ENCODE results near the gene MPEG1. TPM values are rescaled to one million over a fixed set of nuclear protein-coding genes. Genes with fewer than 3 reads are reported as not detected.

The MPEG1 gene
- total and polyA plus RNA-seq, 2 of the 4 experiments (the other 2 are of a cell fraction), result not detected

DNA sequence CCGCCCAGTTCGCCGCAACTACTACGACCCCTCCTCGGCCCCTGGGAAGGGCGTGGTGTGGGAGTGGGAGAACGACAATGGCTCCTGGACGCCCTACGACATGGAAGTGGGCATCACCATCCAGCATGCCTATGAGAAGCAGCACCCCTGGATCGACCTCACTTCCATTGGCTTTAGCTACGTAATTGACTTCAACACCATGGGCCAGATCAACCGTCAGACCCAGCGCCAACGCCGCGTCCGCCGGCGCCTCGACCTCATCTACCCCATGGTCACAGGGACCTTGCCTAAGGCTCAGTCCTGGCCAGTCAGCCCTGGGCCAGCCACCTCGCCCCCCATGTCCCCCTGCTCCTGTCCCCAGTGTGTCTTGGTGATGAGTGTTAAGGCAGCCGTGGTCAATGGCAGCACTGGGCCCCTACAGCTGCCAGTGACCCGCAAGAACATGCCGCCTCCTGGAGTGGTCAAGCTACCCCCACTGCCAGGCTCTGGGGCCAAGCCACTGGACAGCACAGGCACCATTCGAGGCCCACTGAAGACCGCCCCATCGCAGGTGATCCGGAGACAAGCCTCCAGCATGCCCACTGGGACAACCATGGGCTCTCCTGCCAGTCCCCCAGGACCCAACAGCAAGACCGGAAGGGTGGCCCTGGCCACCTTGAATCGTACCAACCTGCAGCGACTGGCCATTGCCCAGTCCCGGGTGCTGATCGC is 30.8 kb downstream of the MPEG1 start:
- in situ Hi-C loops (cut with MboI; ENCODE audit: low sequenced_read_pairs), result no loop called here

More for the DNA sequence above, 30.8 kb downstream of the MPEG1 start:
- H3K27me3 ChIP-seq (ENCODE audit: control insufficient read depth, insufficient read depth, low read length), result no peaks in the 10 kb centered on the region
- no peak overlapping the region for H4K91ac ChIP-seq (ENCODE audit: insufficient read depth, low read depth, low read length)
- H3K18ac ChIP-seq (ENCODE audit: low read depth, low read length), result no peak overlapping the region
- H3K23ac ChIP-seq (ENCODE audit: low read depth, low read length), result no peak overlapping the region
- WGBS, 2 experiments (ENCODE audit: extremely low coverage in 2 of 2, insufficient read length in 1 of 2), result 94% methylated on average over 6 of the region's 33 CpGs; no CpG with 5 or more reads in 1 of the 2 experiments
- peaks cover 0 to 11% of the 10 kb centered on the region in 2 experiments; a peak in 2 of 4 replicates for H3K79me1 ChIP-seq (ENCODE audit: low read depth in 1 of 2, low read length in 2 of 2)
- no peak overlapping the region for H2BK5ac ChIP-seq (ENCODE audit: low read depth, low read length, poor library complexity, severe bottlenecking)
- ChIA-PET POLR2A (ENCODE audit: unreplicated experiment) (no interaction called here), CTCF (no interaction called here)
- no TSS peak for BruUV-seq (replicated peaks)
- peaks cover 11% of the 10 kb centered on the region for H3K9me1 ChIP-seq (ENCODE audit: insufficient read depth, low read length)
- TF ChIP-seq MAFK (IDR thresholded peaks at IDR 0.05; ENCODE audit: low read depth, low read length) (no peak), CHD1 (IDR thresholded peaks at IDR 0.05; ENCODE audit: low read depth, low read length) (no peak), RAD21 (IDR thresholded peaks at IDR 0.05; ENCODE audit: low read length) (no peak), FOS (IDR thresholded peaks at IDR 0.05; ENCODE audit: low read depth, low read length) (no peak), CEBPB (IDR thresholded peaks at IDR 0.05; ENCODE audit: low read depth, low read length) (no peak), SMC3 (IDR thresholded peaks at IDR 0.05; ENCODE audit: low read depth, low read length) (no peak), RFX5 (IDR thresholded peaks at IDR 0.05; ENCODE audit: low read depth, low read length) (no peak), RCOR1 (IDR thresholded peaks at IDR 0.05; ENCODE audit: insufficient replicate concordance, low read length) (no peak), BHLHE40 (IDR thresholded peaks at IDR 0.05; ENCODE audit: low read depth, low read length) (no peak), MXI1 (IDR thresholded peaks at IDR 0.05; ENCODE audit: borderline replicate concordance, low read depth, low read length) (no peak), NFE2L2 (IDR thresholded peaks at IDR 0.05; ENCODE audit: low read depth, low read length) (no peak), POLR2A (IDR thresholded peaks at IDR 0.05; ENCODE audit: low read depth, low read length) (no peak)
- TF ChIP-seq, protein P1, sequence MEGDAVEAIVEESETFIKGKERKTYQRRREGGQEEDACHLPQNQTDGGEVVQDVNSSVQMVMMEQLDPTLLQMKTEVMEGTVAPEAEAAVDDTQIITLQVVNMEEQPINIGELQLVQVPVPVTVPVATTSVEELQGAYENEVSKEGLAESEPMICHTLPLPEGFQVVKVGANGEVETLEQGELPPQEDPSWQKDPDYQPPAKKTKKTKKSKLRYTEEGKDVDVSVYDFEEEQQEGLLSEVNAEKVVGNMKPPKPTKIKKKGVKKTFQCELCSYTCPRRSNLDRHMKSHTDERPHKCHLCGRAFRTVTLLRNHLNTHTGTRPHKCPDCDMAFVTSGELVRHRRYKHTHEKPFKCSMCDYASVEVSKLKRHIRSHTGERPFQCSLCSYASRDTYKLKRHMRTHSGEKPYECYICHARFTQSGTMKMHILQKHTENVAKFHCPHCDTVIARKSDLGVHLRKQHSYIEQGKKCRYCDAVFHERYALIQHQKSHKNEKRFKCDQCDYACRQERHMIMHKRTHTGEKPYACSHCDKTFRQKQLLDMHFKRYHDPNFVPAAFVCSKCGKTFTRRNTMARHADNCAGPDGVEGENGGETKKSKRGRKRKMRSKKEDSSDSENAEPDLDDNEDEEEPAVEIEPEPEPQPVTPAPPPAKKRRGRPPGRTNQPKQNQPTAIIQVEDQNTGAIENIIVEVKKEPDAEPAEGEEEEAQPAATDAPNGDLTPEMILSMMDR (conservative IDR thresholded peaks at IDR 0.05; ENCODE audit: low read depth, low read length), result no peak
- TF ChIP-seq, protein P2, sequence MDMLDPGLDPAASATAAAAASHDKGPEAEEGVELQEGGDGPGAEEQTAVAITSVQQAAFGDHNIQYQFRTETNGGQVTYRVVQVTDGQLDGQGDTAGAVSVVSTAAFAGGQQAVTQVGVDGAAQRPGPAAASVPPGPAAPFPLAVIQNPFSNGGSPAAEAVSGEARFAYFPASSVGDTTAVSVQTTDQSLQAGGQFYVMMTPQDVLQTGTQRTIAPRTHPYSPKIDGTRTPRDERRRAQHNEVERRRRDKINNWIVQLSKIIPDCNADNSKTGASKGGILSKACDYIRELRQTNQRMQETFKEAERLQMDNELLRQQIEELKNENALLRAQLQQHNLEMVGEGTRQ (IDR thresholded peaks at IDR 0.05; ENCODE audit: low read depth, low read length), result no peak
- TF ChIP-seq, protein P3, sequence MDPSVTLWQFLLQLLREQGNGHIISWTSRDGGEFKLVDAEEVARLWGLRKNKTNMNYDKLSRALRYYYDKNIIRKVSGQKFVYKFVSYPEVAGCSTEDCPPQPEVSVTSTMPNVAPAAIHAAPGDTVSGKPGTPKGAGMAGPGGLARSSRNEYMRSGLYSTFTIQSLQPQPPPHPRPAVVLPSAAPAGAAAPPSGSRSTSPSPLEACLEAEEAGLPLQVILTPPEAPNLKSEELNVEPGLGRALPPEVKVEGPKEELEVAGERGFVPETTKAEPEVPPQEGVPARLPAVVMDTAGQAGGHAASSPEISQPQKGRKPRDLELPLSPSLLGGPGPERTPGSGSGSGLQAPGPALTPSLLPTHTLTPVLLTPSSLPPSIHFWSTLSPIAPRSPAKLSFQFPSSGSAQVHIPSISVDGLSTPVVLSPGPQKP (IDR thresholded peaks at IDR 0.05; ENCODE audit: borderline replicate concordance, low read depth, low read length), result no peak
- no peak overlapping the region for H2BK15ac ChIP-seq (ENCODE audit: low read depth, low read length)
- no peak overlapping the region for H3K14ac ChIP-seq (replicated peaks; ENCODE audit: low read depth, low read length)
- intact Hi-C loops (cut with micrococcal nuclease) (no loop called here), dilution Hi-C loops (cut with HindIII; ENCODE audit: low sequenced_read_pairs, unreplicated experiment) (no loop called here)
- 0 out of 2 replicates have a peak, but pooled peaks cover 4% of the 10 kb centered on the region for H4K20me1 ChIP-seq (ENCODE audit: insufficient read depth, low read length)
- no peak overlapping the region for H3K9ac ChIP-seq (ENCODE audit: low read depth, low read length)
- no peak overlapping the region for H4K8ac ChIP-seq (ENCODE audit: low read depth in 2 of 2, low read length in 2 of 2)
- peaks cover 22% of the 10 kb centered on the region for H3K36me3 ChIP-seq (ENCODE audit: control insufficient read depth, insufficient read depth, low read length)
- DNase-seq (no peak), ATAC-seq (ENCODE audit: low read depth) (no peak)
- H3K4me2 ChIP-seq (ENCODE audit: low read depth, low read length), result no peak overlapping the region
- no peak overlapping the region for H3K4me3 ChIP-seq (ENCODE audit: insufficient read depth, low read depth, low read length)
- peaks cover 15% of the 10 kb centered on the region; the same call in 1 of the 2 replicates for H3K4me1 ChIP-seq (ENCODE audit: control insufficient read depth, insufficient read depth, low read length)
- no peak overlapping the region for H2BK120ac ChIP-seq (ENCODE audit: low read depth, low read length)
- no peak overlapping the region for H3K27ac ChIP-seq (ENCODE audit: insufficient read depth, low read length)
- no peak overlapping the region for H2AFZ ChIP-seq (replicated peaks; ENCODE audit: low read length, poor library complexity)
- H2AK9ac ChIP-seq (replicated peaks; ENCODE audit: low read depth, low read length, poor library complexity), result no peak overlapping the region
- no peak overlapping the region for H2BK20ac ChIP-seq (ENCODE audit: low read depth, low read length)
- no peak overlapping the region for H4K5ac ChIP-seq (ENCODE audit: low read depth, low read length)
- no peak overlapping the region for H2AK5ac ChIP-seq (ENCODE audit: low read depth, low read length)
- H3K9me3 ChIP-seq (ENCODE audit: control insufficient read depth, insufficient read depth, low read length), result no peaks in the 10 kb centered on the region
- H3K56ac ChIP-seq (ENCODE audit: extremely low read depth, insufficient read depth, low read length), result no peak overlapping the region
- H3K4ac ChIP-seq (ENCODE audit: low read depth, low read length), result no peak overlapping the region
